Activated effector memory CD4-positive, alpha-beta T cell treated with anti-CD3 and anti-CD28 coated beads, Interleukin-2, amount 50 U/mL, for 16 hours (primary cell): ENCODE data around the gene TTLL10.
A peak's percentile ranks its signal among the peaks of the same experiment; 100 is the strongest.
"Not testable (repeated sequence)": the region's sequence is repeated elsewhere in the genome, so short reads cannot be mapped to it uniquely, and the experiment has no call there.

Experiments used
- DNase-seq: peaks from one replicate; pipeline ENCODE4 v3.0.0-alpha.2; 2020

The TTLL10 gene

DNA sequence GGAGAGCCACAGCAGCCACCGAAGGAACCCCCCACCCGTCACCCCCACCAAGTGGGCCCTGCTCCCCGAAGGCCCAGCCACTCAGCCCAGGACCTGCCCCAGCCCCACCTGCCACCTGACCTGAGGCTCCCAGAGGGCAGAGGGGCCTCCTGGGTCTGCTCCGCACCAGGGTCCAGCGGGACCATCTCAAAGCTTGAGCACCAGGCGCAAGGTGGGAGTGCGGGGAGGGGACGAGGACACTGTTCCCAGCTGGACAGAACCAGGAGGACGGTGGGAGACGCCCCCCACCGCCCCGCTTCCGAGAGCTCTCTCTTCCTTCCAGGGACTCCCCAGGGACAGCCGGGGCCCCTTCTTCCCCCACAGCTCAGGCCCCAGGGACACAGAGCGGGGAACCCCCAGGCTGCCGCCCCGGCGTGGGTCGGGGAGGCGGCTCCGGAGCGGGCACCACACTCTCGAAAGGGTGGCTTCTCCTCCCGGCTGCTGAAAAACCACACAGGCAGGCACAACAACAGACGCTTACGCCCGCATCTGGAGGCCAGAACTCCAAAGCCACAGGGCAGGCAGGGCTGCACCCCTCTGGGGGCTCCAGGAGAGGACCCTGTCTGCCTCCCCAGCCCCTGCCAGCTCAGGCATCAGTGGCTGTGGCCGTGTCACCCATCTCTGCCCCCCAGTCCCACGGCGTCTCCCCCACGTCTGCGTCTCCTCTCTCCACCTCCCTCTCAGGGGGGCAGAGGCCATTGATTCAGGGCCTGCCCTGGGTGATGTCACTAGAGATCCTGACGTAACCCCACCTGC is 1.9 kb upstream of the TTLL10 start:
- peak; percentile 77 for DNase-seq

DNA sequence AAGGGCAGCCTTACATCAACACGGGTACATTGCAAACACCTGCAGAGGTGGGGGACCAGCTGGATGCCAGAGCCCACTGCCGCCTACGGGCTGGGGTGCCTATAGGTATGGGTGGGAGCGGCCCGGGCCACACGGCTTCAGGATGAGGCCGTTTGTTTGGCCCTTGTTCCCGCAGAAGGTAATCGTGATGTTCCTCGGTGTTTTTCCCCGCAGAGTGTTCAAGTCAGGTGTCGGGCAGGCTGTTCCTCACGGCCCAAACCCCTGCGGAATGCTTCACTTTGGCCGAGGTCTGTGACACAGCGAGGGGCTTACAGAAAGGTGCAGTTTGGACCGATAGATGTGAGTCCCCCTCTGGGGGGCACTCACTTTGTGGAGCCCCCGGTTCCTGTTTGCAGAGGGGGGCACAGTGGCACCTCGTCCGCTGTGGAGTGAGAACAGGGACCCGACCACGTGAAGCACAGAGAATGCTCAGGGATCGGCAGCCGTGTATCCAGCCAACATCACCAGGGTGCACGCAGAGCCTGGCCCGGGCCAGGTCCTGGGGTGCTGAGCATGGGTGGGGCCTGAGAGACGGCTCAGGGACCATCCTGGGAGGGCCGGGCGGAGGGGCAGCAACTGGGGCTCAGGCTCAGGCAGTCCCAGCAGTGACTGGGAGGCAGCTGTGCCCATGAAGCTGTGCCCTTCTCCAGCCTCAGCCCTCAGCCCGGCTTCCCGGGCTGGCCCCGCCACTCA is 453 bp upstream of the TTLL10 start:
- no peak for DNase-seq

DNA sequence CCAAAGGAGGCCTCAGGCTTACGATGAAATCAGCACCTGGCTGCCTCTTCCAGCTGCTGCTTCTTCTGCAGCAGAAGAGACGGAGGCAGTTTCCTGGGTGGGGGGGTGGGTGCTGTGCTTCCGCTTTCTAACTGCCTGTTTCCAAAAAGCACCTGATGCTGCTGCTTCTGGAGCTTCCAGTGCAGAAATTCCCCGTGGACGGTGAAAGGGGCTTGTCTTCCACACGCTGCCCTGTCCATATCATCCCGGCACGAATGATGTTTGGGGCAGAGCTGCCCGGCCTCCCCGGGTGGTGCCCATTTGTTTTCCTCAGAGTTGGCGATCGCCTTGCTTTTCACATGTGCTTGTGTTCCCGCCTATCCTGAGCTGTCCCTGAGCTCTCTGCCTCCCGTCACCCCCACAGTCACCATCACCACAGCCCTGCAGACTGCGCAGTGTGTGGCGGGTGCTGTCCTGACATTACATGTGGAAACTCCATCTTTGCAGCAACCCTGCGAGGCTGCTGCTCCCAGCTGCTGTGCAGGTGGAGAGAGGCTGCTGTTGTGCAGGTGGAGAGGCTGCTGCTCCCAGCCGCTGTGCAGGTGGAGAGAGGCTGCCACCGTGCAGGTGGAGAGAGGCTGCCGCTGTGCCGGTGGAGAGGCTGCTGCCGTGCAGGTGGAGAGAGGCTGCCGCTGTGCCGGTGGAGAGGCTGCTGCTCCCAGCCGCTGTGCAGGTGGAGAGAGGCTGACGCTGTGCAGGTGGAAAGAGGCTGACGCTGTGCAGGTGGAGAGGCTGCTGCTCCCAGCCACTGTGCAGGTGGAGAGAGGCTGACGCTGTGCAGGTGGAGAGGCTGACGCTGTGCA is 1.8 kb downstream of the TTLL10 start:
- no peak for DNase-seq

DNA sequence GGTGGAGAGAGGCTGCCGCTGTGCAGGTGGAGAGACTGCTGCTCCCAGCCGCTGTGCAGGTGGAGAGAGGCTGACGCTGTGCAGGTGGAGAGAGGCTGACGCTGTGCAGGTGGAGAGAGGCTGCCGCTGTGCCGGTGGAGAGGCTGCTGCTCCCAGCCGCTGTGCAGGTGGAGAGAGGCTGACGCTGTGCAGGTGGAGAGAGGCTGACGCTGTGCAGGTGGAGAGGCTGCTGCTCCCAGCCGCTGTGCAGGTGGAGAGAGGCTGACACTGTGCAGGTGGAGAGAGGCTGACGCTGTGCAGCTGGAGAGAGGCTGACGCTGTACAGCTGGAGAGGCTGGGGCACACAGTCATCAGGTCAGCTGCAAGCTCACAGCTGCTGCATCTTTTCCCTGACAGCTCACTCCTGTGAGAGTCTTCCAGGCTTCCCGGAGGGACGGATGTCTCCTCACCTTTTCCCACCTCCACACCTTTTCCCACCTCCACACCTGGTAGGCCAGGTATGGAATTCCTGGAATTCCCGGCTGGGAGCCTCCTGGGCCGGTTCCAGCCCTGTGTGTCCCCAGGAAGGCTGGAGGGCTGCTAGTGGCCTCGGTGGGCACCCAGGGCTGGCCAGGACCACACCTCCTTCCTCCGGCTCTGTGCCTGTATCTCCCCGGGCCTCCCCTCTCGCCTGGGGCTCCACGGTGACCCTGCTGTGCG is 2.5 kb downstream of the TTLL10 start:
- DNase-seq = not testable (repeated sequence)

DNA sequence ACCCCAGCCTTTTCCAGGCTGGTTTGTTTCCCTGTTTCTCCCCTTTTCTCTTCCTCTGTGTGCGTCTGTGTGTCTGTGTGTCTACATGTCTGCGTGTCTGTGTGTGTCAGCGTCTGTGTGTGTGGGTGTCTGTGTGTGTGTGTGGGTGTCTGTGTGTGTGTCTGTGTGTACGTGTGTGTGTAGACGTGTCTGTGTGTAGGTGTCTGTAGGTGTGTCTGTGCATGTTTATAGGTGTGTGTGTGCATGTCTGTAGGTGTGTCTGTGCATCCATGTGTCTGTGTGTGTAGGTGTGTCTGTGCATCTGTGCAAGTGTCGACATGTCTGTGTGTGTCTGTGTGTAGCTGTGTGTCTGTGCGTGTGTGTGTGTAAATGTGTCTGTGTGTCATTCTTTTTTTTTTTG is 3.3 kb downstream of the TTLL10 start:
- DNase-seq = no peak

DNA sequence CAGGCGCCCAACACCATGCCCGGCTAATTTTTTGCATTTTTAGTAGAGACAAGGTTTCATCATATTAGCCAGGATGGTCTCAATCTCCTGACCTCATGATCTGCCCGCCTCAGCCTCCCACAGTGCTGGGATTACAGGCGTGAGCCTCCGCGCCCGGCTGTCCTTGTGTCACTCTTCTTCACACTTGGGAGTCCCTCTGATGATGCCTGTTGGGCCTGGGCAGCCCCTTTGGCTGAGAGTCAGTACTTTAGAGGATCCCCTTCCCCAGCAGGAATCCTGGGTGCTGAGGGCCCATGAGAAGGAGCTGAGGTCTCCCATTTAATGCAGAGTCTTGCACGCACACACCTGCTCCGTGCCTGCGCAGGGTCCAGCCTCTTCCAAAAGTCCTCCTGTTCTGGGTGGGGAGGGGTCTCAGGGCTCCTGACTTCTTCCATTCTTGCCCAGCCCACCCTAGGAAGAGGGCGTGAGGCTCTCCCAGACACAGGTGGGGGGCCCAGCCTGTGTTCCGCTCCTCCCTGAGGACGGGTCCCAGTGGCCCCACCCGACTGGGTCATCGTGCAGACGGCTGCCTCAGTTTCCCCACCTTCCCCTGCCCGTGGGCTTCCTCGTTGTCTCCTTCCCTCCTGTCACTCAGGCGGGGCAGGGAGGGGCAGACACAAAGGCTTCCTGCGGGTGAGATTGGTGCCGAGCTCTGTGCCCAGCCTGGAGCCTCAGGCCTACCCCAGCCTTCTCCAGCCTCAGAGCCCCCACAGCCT is 3.9 kb downstream of the TTLL10 start:
- DNase-seq = no peak

GRCh38 chr1:1178794-1179331 is 5.2 kb downstream of the TTLL10 start:
- DNase-seq = no peak

- DNase-seq = no peak
These were observed 5.8 kb downstream of the TTLL10 start for GRCh38 chr1:1179346-1179982.

- no peak for DNase-seq
These were observed 6.5 kb downstream of the TTLL10 start for GRCh38 chr1:1179983-1180861.

- no peak for DNase-seq
These were observed 7.7 kb downstream of the TTLL10 start for GRCh38 chr1:1181129-1181937.

DNA sequence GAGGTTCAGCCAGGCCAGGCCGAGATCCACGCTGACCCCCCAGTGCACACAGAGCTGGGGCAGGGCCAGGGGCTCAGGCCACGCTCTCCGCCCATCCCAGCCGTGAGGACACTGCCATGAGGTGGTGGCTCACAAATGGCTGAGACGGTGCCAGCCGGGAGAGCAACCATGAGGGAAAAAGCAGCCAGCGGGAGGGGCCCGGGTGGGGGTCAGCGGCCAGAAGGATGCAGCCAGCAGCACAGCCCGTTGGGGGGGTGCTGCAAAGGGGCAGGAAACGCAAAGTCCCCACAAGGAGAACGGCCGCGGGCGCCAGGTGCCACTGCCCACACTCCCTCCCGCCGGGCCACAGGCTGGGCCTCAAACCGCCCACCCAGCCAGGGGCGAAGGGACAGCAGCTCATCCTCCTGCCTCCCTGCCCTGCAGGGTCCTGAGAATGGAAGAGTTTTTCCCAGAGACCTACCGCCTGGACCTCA is 8.3 kb downstream of the TTLL10 start:
- no peak for DNase-seq

DNA sequence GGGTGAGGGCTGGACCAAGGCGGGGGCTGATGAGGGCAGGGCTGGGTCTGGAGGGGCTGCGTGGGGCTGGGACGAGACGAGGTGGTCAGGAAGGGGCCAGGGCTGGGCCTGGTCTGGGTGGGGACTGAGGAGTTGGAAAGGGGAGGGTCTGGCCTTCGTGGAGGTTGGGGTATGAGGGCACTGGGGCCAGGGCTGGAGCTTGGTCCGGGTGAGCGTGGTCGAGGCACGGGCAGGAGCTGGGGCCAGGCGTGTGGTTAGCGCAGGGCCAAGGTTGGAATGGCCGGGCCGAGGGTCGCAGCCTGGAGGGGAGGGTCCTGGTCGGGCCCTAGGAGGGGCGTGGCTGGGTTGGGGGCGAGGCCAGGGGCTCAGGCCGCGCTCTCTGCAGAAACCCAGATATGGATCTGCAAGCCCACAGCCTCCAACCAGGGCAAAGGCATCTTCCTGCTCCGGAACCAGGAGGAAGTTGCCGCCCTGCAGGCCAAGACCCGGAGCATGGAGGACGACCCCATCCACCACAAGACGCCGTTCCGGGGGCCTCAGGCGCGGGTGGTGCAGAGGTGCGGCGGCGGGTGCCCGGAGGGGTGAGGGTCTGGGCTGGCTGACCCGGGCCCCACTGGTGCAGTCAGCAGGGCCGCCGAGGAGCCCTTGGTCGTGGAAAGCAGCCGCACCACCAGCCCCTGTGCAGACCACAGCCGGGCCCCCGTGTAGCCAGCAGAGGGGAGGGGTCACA is 9.0 kb downstream of the TTLL10 start:
- DNase-seq = no peak

DNA sequence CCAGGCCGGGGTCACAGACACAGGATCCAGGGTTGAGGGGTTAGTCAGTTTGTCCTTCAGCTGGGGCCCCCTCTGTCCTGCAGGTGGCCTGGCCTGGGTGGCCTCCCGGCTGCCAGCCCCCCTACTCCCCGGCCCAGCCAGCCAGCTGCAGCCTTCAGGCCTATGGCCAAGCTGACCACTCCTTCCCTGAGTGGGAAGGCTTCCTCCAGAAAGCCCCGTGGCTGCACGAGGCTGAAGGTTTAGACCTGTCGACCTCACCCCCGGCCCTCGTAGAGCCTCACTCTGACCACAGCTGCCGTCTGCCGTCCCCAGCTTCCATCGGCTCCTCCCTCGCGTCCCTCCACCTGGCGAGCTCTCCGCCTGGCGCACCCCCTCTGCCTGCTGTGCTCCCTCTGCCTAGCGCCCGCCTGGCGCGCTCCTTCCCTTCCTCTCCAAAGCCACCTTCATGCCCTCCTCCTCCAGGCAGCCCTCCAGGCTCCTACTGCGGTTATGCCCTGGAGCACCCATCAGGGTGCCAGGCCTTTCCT is 9.6 kb downstream of the TTLL10 start:
- no peak for DNase-seq

DNA sequence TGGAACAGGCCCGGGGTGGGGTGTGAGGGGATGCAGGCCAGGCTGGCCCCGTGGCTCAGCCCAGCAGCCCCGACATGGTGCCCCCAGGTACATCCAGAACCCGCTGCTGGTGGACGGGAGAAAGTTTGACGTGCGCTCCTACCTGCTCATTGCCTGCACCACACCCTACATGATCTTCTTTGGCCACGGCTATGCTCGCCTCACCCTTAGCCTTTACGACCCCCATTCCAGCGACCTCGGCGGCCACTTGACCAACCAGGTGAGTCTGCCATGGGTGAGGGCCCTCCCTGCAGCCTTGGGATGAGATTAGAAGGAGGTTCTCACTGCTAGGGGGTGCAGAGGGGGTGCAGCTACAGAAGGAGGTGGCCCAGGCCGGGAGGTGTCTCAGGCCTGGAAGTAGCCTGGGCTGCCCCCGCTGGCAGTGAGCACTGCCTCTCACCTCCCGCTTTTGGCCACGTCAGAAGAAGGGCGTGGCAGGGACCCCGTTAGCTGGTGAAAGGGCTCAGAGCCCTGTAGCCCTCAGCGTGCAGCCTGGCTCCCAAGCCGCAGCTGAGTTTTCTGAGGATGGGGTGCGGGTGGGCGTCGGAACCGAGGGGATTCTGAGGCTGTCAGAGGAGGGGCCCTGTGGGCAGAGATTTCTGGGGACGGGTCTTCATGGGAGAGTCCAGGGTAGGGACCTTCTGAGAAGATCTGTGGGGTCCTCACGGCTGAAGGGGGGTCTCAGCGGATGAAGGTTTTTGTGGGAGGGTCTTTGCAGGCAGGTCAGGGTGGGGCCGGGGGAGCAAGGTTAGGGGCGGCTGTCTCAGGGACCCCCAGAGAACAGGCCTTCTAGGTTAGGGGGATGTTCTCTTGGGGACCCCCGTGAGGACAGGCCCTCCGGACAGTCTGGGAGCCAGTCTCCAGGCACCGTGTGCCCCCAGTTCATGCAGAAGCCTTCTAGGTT is 10.4 kb downstream of the TTLL10 start:
- DNase-seq = no peak

DNA sequence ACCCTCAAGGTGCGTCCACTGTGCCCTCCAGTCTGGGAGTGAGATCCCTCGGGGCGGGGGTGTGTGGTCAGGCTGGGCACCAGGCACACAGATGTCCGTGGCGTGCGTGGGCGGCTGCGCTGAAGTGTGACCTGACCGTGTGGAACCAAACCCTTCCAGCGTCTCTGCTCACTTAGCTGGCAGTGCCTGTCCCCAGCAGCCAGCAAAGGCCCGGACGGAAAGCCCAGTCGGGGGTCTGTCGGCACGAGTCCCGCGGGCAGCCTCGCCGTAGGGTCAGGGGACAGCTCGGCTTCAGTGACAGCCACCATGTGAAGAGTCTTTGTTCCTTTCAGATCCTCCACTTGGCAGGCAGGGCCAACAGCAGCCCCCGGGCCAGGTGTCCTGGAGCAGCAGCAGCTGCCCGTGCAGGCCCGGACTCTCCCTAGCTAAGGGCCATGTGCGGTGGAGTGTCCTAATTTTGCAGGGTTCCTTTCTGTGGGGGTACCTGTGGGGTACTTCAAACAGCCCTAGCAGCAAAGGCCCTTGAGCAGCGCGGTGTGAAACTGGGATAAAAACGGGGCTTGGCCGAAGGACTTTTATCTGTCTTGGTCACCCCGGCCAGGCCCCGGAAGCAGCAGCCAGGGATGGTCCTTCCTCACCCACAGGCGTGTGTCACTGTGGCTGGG is 11.6 kb downstream of the TTLL10 start:
- no peak for DNase-seq

DNA sequence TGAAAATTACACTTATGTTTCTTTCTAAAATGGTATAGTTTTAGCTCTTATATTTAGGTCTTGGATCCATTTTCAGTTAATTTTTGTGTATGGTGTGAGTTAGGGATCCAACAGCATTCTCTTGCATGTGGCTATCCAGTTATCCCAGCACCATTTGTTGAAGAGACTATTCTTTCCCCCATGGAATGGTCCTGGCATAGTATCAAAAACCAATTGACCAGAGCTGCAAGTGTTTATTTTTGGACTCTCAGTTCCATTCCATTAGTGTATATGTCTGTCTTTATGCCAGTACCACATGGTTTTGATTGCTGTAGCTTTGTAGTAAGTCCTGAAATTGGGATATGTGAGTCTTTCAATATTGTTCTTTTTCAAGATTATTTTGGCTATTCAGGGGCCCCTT is 14.3 kb downstream of the TTLL10 start:
- no peak for DNase-seq
